HUES64 (cell line): Measurements from ENCODE around the gene BICC1.

Experiments used
- H3K27ac ChIP-seq: 2 replicates; pipeline ENCODE4 v1.7.0; 2013; ENCODE audit warnings: low read depth, low read length, inconsistent platforms
- H3K27me3 ChIP-seq: 2 replicates; pipeline ENCODE4 v1.6.1; 2013; ENCODE audit warnings: mild to moderate bottlenecking, low read length; ENCODE audit not compliant: insufficient read depth
- H3K36me3 ChIP-seq: 2 replicates; pipeline ENCODE4 v1.6.1; 2013; ENCODE audit warnings: mild to moderate bottlenecking, low read length; ENCODE audit not compliant: insufficient read depth
- H3K4me1 ChIP-seq: 2 replicates; pipeline ENCODE4 v1.6.1; 2013; ENCODE audit warnings: mild to moderate bottlenecking, low read length, moderate library complexity; ENCODE audit not compliant: insufficient read depth
- H3K4me3 ChIP-seq: 2 replicates; pipeline ENCODE4 v1.5.1; 2013; ENCODE audit warnings: mild to moderate bottlenecking, low read length, moderate library complexity
- H3K9ac ChIP-seq: 2 replicates; pipeline ENCODE4 v1.6.1; 2013; ENCODE audit warnings: mild to moderate bottlenecking, low read depth, low read length
- H3K9me3 ChIP-seq: 2 replicates; pipeline ENCODE4 v1.6.1; 2013; ENCODE audit warnings: low read depth, low read length; ENCODE audit not compliant: insufficient read depth
- WGBS: fragments of 150-250, 120-280 bp; methylation state at CpG from one replicate; pipeline ENCODE4 v1.1.7; 2013; ENCODE audit warnings: missing lambda C conversion rate; 5-methylcytosine and 5-hydroxymethylcytosine counted together

Gene BICC1

DNA sequence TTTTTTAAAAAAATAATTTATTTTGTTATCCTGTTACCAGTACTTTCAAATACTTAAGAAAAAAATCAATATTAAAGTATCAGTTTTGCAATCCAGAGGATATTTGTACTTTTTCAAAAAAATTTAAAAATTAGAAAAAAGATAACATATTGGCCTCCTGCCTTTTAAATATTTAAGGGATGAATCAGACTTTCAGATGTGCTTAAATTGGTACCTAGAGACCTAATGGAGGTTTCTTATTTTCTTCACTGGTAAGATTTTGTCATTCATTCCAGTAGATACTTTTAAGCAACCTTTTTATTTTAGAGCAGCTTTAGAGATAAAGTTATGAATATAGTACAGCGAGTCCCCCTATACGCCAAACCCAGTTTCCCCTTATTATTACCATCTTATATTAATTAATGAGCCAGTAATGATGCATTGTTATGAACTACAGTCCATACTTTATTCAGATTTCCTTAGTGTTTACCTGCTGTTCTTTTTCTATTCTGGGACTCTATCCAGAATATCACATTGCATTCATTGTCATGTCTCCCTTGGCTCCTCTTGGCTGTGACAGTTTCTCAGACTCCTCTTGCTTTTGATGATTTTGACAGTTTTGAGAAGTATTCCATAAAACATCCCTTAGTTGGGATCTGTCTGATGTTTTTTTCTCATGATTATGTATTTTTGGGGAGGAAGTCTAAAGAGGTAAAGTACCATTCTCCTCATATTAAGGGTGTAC is 34.2 kb downstream of the BICC1 start:
- H3K9ac ChIP-seq = no peak overlapping the region
- H3K36me3 ChIP-seq = no peaks in the 10 kb centered on the region
- WGBS = no CpG with 5 or more reads among the region's 2 CpGs

DNA sequence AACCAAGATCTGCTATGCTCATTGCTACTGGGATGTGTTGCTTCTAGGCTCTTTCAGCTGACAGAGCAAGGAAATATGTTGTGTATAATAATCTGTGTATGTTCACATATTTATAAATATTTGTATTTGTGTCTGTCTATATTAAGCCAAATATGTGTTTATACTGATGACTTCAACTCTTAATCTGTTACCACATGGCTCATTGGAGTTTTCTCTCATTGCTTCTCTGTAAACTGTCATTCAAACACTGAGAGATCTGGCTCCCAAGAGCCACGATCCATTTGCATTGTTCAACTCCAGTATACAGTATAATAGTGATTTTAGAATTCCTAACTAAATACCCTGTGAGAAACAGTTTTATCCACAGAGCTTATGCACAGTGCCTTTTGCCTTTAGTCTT is 35.3 kb downstream of the BICC1 start:
- 100% methylated on average over 1 of the region's 1 CpG for WGBS
- H3K4me1 ChIP-seq = no peaks in the 10 kb centered on the region
- H3K4me3 ChIP-seq = no peak overlapping the region
- no peak overlapping the region for H3K27ac ChIP-seq
- no peaks in the 10 kb centered on the region for H3K9me3 ChIP-seq
- no peak overlapping the region for H3K9ac ChIP-seq
- no peaks in the 10 kb centered on the region for H3K36me3 ChIP-seq
- H3K27me3 ChIP-seq = no peaks in the 10 kb centered on the region

More for the DNA sequence above, 34.2 kb downstream of the BICC1 start:
- H3K4me3 ChIP-seq = no peak overlapping the region
- no peaks in the 10 kb centered on the region for H3K9me3 ChIP-seq
- H3K27me3 ChIP-seq = no peaks in the 10 kb centered on the region
- H3K27ac ChIP-seq = no peak overlapping the region
- H3K4me1 ChIP-seq = no peaks in the 10 kb centered on the region

DNA sequence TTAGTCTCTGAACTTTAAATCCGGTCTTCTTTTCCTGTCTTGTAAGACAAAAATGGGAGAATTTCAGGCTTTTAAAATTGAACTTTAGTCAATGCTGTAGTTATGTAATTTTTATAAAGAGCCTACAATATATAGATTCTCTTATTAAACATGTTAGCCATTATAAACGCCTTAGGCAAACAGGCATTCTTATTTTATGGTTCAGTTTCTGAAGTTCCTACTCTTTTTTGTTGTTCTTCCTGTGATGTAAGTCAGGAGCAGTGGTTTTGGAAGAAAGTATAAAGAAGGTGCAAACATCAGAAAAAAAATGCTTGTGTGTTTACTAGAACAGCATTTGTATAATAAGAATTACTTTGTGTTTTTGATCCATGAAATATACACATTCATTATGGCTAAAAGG is 41.6 kb downstream of the BICC1 start:
- H3K9ac ChIP-seq = no peak overlapping the region
- no peak overlapping the region for H3K27ac ChIP-seq
- 100% methylated on average over 2 of the region's 2 CpGs for WGBS
- no peaks in the 10 kb centered on the region for H3K4me1 ChIP-seq
- H3K9me3 ChIP-seq = peaks cover 8% of the 10 kb centered on the region; the same call in 1 of the 2 replicates
- H3K36me3 ChIP-seq = no peaks in the 10 kb centered on the region
- H3K4me3 ChIP-seq = no peak overlapping the region
- no peaks in the 10 kb centered on the region for H3K27me3 ChIP-seq

DNA sequence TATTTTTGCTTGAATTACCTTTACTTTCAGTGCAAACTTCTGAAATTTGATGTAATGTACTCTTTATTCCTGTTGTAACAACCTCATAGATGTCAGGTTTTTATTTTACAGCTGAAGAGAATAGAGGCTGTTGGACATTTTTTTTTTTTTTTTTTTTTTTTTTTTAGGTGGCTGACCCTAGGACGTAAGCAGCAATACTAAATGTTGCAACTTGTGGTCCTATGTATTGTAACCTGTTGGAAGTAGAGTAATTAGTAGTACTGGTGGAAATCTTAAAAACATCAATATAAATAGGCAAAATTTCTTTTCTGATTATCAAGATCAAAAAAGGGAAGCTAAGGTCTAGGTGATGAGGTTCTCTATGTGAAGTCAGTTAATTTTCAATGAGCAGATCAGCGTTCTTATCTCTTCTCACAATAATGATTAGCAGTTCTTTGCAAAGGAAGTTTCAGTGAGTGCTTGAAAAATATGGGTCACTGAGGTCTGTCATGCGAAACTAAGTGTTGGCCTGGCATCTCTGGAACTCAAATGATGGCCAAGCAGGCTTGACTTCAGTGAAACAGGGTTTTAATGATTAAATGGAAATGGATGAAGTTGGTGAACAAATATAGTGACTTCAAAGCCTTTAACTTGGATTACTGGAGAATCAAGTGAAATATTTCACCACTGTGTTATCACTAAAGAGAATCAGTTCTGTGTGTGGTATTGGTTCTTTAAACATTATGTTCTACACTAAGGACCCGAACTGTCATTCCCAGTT is 42.7 kb downstream of the BICC1 start:
- whole genome bisulfite sequencing = 86% methylated on average over 2 of the region's 4 CpGs

DNA sequence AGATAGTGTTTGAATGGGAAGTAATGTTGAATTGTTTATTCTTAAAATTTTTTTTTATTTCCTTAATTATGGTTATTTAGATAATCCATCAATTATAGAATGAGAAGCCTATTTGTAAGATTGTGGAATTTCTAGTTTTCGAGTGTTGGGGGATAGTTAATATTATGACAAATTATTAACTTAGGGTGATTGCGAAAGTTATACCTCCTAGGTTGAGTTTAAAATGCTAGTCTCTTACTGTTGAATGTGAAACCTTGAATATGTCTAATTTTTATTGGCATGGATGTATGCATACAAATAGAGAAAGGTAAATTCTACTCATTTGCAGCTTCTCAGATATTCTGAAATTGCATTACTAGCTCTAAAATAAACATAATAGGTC is 43.2 kb downstream of the BICC1 start:
- Histone ChIP-seq H3K36me3 (no peaks in the 10 kb centered on the region), H3K4me3 (no peak overlapping the region), H3K9ac (no peak overlapping the region), H3K4me1 (no peaks in the 10 kb centered on the region), H3K27ac (no peak overlapping the region), H3K27me3 (no peaks in the 10 kb centered on the region), H3K9me3 (peaks cover 8% of the 10 kb centered on the region; the same call in 1 of the 2 replicates)
- 86% methylated on average over 2 of the region's 2 CpGs for WGBS

More for the DNA sequence above, 42.7 kb downstream of the BICC1 start:
- Histone ChIP-seq H3K27me3 (no peaks in the 10 kb centered on the region), H3K9me3 (peaks cover 8% of the 10 kb centered on the region; the same call in 1 of the 2 replicates), H3K27ac (no peak overlapping the region), H3K36me3 (no peaks in the 10 kb centered on the region), H3K9ac (no peak overlapping the region), H3K4me1 (no peaks in the 10 kb centered on the region), H3K4me3 (no peak overlapping the region)

DNA sequence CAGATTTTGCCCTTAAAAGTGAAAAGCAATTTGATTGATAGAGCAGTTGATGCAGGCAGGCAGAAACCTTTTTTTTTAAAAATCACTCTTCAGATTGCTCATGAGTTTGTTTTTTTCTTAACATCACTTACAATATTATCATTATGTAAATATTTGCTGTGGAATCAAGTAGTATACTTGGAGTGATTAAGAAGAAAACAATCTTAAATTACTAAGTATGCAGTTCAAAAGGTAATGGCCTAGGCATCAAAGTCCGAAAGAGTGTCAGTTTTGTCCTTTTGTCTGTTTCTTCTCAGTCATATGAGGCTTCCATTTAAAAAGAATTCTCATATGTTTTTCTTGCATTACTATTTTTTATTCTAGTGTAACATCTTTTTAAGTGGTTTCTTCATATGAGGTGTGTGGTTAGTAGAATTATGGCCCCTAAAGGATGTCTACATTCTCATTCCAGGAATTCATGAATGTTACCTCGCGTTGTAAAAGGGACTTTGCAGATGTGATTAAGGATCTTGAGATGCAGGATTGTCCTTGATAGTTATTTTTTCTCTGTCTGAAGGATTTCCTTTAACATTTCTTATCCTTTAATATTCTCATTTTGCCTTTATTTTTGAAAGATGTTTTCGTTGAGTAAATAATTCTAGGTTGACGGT is 44.0 kb downstream of the BICC1 start:
- H3K9ac ChIP-seq = no peak overlapping the region

DNA sequence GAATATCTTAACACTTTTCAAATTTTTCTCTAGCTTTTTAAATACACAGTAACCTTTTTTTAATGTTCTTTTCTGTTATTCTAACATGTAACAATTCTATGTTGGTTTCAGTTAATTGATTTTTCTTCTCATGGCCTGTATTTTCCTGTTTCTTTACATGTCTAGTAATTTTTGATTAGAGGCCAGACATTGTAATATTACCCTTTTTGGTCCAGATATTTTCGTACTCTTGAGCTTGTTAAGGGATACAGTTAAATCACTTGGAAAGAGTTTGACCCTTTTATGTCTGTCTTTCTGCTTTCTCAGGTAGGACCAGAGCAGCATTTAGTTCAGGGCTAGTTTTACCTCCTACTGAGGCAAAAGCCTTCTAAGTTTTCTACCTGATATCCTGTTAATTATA is 45.0 kb downstream of the BICC1 start:
- WGBS = 100% methylated on average over 1 of the region's 1 CpG
- H3K4me3 ChIP-seq = no peak overlapping the region
- no peaks in the 10 kb centered on the region for H3K27me3 ChIP-seq
- H3K4me1 ChIP-seq = no peaks in the 10 kb centered on the region
- no peak overlapping the region for H3K27ac ChIP-seq
- no peaks in the 10 kb centered on the region for H3K36me3 ChIP-seq
- H3K9me3 ChIP-seq = peaks cover 8% of the 10 kb centered on the region; the same call in 1 of the 2 replicates
- no peak overlapping the region for H3K9ac ChIP-seq

More for the DNA sequence above, 44.0 kb downstream of the BICC1 start:
- H3K27ac ChIP-seq = no peak overlapping the region
- WGBS = 98% methylated on average over 5 of the region's 5 CpGs
- no peaks in the 10 kb centered on the region for H3K4me1 ChIP-seq
- H3K27me3 ChIP-seq = no peaks in the 10 kb centered on the region
- no peaks in the 10 kb centered on the region for H3K36me3 ChIP-seq
- H3K9me3 ChIP-seq = peaks cover 8% of the 10 kb centered on the region; the same call in 1 of the 2 replicates
- no peak overlapping the region for H3K4me3 ChIP-seq

DNA sequence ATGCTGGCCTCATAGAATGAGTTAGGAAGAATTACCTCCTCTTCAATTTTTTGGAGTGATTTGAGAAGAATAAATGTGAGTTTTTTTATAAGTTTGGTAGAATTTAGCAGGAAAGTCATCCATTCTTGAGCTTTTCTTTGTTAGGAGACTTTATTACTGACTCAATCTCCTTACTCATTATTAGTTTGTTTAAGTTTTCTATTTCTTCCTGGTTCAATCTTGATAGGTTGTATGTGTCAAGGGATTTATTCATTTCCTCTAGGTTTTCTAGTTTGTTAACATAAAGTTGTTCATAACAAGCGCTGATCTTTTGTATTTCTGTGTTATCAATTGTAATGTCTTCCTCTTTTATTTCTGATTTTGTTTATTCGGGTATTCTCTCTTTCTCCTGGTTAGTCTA is 47.4 kb downstream of the BICC1 start:
- 92% methylated on average over 1 of the region's 2 CpGs for WGBS
- no peak overlapping the region for H3K4me3 ChIP-seq
- no peaks in the 10 kb centered on the region for H3K27me3 ChIP-seq
- no peaks in the 10 kb centered on the region for H3K4me1 ChIP-seq
- H3K9me3 ChIP-seq = peaks cover 8% of the 10 kb centered on the region; the same call in 1 of the 2 replicates
- no peak overlapping the region for H3K9ac ChIP-seq
- H3K27ac ChIP-seq = no peak overlapping the region
- no peaks in the 10 kb centered on the region for H3K36me3 ChIP-seq

DNA sequence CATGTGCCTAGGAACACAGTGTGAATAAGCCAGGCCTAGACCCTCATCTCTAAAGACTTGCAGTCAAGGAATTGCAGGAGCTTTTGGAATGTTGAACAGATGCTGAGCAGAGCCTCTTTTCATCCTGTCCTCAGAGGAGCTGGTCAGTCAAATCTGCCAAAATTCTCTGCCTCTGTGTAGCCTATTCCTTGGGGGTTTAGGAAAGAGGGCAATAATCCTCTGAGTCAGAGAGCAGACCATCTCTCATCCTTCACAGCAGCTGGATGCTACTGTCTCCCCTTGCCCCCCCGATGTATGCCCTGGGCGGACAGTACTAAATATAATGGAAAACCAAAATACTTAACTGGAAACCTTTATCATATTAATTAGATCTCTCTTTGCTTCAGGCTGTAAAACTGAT is 52.6 kb downstream of the BICC1 start:
- H3K4me3 ChIP-seq = no peak overlapping the region
- WGBS = 100% methylated on average over 2 of the region's 2 CpGs
- H3K27ac ChIP-seq = no peak overlapping the region
- no peaks in the 10 kb centered on the region for H3K9me3 ChIP-seq
- no peaks in the 10 kb centered on the region for H3K36me3 ChIP-seq
- H3K27me3 ChIP-seq = no peaks in the 10 kb centered on the region
- peaks cover 4% of the 10 kb centered on the region; the same call in 1 of the 2 replicates for H3K4me1 ChIP-seq
- no peak overlapping the region for H3K9ac ChIP-seq

DNA sequence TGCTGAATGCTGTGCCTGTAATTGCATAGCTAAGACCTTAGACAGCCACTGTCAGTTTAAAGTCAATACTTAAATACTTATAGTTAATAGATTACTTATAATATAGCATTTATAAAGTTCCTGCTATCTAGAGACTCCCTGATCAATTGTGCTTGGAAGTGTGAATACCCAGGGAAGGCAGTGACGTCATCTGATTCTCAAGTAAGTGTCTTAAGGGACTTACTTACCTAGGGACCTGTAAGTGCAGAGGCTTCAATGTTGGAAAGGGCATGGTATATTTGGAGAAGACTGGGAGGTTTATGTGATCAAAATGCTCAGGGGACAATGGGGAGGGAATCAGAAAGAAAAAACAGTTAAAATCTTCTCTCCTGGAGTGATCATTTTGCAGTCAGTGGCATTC is 55.0 kb downstream of the BICC1 start:
- Histone ChIP-seq H3K27me3 (no peaks in the 10 kb centered on the region), H3K36me3 (no peaks in the 10 kb centered on the region), H3K27ac (no peak overlapping the region), H3K4me3 (no peak overlapping the region), H3K9me3 (no peaks in the 10 kb centered on the region), H3K4me1 (peaks cover 4% of the 10 kb centered on the region; the same call in 1 of the 2 replicates), H3K9ac (no peak overlapping the region)
- 79% methylated on average over 1 of the region's 1 CpG for WGBS

DNA sequence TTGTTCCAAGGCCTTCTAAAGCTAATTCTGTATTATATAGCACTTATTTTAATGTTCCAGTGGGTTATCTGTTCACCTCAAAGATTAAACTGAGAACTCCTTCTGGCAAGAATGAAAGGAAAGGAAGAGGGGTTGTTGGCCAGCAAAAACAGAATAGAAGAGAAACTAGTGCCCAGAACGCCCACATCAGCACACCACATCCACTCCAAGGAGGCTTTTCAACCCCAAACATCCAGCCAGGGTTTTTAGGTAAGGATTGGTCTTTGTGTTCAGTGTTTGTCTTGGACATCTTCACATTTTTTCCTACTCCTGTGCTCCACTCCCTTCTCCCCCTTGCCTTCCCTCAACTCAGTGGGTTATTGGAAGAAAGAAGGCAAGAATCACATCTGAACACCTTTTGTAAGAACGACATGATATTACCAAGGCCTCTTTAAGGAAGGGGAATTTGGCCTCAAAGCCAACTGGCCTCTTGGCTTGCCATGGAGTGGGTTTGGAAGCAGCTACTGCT is 55.8 kb downstream of the BICC1 start:
- H3K27ac ChIP-seq = no peak overlapping the region
- H3K4me1 ChIP-seq = peaks cover 4% of the 10 kb centered on the region; the same call in 1 of the 2 replicates
- H3K27me3 ChIP-seq = no peaks in the 10 kb centered on the region
- 91% methylated on average over 1 of the region's 2 CpGs for WGBS
- no peak overlapping the region for H3K4me3 ChIP-seq
- H3K9ac ChIP-seq = no peak overlapping the region
- H3K36me3 ChIP-seq = no peaks in the 10 kb centered on the region
- no peaks in the 10 kb centered on the region for H3K9me3 ChIP-seq
